RPMI8226 (cell line): ENCODE results near the gene SORBS1.

ENCODE experiments used
- DNase-seq: peaks from one replicate; pipeline ENCODE4 v3.0.0-alpha.2; 2015

The SORBS1 gene

DNA sequence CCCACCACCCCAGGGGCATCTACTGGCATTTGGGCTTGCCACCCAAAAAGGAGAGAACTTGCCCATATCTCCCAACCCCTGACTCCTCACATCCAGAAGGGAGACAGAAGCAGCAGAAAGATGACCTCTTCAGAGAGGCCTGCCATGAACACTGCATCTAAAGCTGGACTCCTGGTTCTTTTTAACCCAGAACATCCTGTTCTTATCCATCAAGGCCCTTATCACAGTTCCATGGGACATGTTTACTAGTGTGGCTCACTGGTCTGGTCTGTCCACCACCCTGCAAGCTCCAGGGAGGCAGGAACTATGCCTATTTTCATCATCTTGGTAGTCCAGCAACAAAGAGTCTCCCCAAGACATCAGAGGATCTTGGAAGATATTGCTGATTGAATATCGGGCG is 155.5 kb downstream of the SORBS1 start:
- DNase-seq: no peak

DNA sequence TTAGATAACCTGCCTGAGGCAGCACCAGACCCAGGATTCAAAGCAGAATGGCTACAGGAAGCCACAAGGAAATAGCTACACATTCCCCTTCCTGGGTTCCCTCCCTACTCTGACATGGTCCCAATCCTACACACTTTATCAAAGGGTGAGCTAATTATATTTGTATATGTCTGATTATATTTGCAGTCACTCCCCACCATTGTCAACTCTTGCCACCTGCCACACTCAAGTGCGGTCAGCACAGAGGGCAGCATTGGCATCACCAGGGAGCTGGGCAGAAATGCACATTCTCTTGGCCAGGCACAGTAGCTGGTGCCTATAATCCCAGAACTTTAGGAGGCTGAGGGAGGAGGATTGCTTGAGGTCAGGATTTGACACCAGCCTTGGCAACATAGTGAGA is 156.3 kb downstream of the SORBS1 start:
- DNase-seq: no peak

DNA sequence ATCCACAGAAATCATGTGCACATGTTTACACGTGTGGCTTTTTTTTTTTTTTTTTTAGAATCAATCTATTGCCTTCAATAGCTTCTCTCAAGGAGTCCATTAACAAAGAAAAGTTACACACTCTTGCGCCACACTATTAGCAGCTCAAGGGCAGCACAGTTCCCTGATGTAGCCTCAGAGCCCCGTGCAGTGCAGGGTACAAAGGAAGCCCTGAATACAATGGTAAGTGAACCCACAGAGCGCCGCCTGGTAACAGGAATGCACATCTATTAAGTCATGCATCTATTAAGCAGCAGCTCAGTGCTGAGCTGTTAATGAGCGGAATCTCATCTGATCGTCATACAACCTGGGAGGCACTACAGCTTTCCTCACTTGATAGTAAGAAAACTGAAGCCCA is 156.7 kb downstream of the SORBS1 start:
- DNase-seq: no peak

DNA sequence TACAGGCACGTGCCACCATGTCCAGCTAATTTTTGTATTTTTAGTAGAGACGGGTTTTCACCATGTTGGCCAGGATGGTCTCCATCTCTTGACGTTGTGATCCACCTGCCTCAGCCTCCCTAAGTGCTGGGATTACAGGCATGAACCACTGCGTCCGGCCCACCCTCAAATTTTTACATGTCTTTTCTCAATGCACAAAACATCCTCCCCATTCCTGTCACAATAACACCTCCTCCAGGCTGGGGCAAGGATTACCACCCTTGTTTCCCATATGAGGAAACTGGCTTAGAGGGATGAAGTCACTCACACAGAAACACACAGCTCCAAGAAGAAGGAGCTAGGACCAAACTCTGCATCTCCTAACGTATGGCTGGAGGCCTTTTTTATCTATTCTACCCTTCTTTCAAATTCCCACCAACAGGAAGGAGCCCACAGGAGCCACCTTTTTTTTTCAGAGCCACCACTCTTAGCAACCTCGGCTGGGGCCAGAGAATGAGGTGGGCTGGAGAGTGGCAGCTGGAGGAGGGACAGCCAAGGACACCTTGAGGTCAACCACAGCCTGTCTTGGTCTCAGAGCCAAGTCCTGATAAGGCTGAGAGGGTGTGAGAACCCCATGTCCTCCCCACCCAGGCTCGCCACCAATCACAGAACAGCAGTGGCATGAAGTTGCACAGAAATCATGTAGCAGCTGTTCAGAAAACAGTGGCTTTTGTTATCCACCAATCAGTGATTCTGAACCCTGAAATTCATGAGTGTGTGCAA is 157.3 kb downstream of the SORBS1 start:
- DNase-seq: no peak

DNA sequence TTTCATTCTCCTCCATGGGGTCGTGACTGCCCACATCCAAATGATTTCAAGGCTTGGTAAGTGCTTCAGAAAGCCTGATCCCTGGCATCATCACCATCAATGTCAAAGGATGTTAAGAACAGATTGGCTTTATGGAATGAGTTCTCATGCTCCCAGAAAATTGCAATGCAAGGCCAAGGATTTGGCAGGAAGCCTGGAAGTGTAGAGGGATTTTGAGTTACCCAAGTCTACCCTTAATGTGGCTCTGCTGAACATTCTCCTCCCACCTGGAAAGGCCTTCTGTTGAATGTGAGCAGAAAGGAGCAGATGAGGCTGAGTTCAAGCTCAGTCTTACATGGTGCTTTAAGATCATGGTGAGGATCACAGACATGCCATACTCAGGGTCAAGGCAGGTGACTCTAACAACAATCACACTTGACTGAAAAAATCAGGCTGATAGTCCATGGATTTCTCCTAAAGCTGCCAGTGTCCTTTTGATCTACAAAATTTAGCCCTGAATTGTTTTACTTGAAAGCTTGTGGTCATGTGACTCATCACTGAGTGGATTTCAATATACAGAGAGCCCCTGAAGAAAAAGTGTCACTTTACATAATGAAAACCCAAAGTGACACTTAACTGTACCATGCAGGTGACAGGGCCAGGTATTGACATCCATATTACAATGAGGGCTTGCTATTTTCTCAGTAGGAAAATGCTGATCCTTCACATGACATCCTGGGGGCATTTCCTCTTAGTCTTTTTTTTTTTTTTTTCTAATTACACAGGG is 159.3 kb downstream of the SORBS1 start:
- no peak for DNase-seq

DNA sequence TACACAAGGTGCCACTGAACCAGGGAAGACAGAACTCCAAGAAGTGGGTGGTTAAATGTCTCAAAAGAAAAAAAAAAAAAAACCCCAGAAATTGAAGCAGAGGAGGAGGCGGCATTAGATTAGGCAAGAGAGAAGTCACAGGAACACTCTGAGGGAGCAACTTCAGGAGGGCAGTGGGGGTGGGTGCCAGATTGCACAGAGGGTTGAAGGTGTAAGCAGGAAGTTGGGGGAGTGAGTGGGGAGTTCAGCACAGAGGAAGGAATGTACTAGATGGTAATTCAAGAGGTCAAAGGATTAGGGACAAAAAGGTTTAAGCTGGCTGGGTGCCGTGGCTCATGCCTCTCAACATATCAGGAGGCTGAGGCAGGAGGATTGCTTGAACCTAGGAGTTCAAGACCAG is 160.4 kb downstream of the SORBS1 start:
- no peak for DNase-seq

DNA sequence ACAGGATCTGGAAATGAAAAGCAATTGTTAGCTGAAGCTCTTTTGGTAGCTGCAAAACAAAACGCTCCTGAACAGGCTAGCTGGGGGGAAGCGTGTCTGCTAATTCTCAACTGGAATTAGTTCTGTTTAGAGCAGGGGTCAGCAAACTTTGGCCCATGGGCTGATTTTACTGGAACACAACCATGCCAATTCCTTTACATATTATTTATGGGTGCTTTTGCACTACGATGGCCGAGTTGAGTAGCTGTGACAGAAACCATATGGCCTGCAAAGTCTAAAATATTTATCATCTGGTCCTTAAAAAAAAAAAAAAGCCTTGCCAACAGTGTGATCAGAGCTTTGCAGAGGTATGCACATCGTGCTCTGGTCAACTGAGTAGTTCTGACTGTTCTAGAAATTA is 162.0 kb downstream of the SORBS1 start:
- no peak for DNase-seq

DNA sequence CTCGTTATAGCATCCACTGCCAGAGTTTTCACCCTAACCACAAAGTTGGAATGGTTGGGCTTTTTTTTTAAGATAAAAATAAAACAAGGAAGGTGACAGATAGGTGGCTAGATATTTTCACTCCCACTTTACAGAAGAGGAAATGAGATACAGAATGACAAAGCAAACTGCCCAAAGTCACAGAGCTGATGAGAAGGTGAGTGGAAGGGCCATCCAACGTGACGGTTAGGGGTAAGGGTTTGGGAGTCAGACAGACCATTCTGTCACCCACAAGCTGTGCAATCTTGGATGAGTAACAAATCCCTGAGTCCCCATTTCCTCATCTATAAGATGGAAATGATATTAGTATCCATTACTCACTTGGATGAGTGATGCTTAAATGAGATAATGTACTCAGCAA is 163.4 kb downstream of the SORBS1 start:
- DNase-seq: no peak

DNA sequence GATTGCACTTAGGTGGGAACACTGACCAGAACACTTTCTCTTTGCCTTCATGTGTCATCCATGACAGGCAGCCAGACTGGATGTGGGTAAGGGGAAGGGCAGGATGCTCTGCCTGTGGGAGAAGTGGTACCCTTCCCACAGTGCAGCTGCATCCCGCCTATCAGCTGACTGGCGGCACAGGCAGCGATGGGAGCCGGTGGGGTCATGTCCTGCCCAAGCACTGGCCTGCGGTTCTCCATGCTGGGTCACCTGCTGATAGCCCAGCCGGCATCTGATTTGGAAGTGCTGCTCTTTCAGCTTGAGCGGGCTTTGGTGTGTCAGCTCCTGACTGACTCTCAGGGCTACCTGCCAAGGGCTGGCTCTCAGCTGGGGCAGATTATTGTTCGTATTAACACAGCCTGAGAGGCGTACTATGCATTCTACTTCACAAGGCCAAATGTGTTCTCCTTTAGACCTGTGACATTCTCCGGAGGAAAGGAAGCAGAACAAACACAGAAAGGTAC is 165.2 kb downstream of the SORBS1 start:
- no peak for DNase-seq

DNA sequence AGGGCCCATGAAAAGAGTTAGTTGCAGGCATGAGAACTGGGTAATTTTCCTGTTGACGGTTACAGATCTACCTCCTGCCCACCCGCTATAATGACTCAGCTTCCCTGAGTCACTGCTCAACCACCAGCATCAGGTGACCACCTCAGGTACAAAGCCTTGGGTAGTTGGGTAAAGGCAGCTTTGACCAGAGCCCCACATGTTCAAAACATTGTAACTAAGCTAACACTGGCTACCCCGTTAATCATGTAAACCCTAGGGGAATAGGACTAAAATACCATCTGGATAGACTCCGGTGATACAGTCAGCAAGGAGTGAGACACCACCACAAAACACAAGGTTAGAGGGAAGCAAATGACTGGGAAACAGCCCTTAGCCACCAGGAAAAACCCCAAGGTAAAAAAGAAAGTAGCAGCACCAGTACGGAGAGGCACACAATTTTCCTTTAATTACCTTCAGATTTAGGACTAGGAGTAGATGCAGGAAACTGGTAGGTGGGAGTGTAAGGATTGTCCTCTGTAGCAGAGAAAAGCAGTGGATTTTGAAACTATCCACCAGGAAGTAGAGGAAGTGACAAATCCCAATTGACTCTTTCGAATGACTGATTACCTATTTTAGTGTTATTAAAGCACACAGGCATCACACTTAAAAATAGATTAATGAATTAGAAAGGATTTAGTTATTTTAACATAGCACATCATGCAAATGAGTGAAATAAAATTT is 166.8 kb downstream of the SORBS1 start:
- DNase-seq: no peak

DNA sequence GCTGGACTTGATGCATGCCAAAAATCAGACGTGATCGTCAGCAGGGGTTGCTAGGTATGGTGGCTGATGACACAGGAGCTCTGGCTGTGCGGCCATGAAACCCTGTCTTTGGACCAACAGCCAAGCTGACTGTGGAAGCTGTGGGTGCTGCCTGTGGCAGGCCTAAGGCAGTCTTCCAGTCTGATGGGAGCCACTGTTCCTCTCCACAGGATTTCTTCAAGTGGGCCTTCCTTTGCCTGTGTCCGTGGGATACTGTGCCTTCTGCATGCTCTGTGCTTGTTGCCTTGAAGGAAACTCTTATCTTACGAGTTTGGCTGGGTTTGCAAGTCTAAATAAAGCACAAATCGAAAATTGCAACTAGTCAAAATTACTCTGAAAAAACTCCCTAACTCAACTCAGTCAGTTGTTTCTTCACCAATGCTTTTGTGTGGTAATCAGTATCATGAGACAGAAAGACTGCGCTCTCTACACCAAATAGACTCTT is 168.4 kb downstream of the SORBS1 start:
- peak; percentile 29 for DNase-seq

DNA sequence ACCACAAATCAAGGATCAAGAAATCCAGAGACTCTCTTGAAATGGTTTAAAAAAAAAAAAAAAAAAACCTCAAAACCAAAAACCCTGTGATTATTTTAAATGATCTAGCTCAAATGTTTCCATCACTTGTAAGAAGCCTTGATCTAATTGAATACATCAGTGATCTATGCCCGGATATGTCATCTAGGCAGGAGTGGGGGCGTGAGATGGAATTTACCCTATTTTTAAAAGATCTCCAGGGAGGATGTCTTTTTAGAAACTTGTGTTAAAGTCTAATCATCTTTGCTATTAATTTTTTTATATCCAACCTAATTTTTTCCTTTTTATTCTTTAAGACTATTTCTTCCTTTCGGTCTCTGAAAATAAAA is 169.0 kb downstream of the SORBS1 start:
- DNase-seq: no peak

DNA sequence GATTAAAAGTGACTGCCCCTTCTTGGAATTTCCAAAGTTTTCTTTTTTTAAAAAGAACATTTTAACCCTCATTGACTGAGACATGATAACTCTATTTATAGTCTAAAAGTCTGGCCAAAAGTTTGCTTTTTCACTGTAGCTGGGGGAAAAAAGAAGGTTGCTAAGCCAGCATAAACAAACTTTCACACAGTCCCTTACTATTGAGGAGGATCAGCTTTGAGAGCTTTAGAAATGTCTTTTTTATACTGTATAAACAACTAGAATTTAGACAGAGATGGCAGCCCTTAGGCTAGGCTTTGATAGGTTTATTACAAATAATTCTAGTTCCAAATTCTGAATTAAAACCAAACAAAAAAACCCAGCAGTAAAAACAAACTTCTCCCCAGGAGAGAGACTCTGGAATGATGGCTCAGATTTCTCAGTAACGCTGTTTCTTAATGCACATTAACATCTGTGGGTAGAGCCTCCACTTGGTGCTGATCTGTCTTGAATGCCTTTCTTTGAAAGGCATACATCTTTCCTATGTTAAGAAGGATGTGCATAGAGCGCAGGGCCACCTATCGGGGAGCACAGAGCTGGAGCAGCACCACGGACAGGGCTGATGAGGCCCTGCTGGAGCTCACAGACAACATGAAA is 169.5 kb downstream of the SORBS1 start:
- peak; percentile 12 for DNase-seq

DNA sequence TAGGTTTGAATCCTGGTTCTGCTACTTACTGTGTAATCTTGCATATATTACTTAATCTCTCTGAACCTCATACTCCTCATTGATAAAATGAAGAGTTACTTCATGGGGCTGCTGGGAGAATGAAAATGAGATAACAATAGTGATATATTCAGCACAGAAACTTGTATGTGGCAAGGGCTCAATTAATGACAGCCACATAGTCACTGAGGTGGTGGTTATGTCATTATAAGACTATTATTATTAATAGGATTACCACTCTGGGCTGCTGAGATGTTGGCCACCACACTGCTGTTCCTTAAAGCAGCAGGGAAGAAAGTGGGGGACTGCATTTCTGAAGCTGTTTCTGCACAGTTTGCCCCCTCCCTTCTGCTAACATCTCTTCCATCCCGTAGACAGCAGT is 170.0 kb downstream of the SORBS1 start:
- DNase-seq: no peak

DNA sequence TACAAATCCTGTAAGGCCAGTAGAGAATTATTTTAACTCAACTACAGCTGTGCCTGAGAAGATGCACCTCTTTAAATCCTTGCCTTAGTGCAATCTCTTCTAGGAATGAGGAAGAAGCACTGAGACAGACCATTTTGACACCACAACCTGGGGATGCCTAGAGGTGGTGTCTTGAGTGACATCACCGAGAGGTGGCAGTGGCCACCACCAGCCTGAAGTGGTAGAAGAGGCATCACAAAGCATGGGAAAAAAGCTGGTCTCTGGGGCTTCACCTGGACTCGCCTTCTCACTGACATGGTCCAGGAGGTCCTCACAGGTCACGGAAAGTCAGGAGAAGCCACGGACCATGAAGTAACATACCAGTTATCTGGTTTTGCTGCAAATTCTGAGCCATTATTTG is 171.2 kb downstream of the SORBS1 start:
- DNase-seq: peak; percentile 40

DNA sequence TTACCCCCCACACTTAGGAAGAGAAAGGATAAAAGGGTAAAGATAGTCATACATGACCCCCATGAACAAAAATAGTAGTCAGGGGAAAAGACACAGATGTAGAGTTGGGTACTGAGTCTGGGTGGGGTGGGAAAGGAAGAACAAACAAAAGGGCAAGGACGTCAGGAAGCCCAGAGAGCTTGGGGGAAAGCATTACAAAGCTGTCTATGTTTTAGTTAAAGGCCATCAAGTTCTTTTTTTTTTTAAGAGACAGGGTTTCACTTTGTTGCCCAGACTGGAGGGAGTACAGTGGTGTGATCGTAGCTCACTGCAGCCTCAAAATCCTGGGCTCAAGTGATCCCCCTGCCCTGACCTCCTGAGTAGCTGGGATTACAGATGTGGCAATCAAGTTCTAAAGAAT is 172.0 kb downstream of the SORBS1 start:
- DNase-seq: no peak

DNA sequence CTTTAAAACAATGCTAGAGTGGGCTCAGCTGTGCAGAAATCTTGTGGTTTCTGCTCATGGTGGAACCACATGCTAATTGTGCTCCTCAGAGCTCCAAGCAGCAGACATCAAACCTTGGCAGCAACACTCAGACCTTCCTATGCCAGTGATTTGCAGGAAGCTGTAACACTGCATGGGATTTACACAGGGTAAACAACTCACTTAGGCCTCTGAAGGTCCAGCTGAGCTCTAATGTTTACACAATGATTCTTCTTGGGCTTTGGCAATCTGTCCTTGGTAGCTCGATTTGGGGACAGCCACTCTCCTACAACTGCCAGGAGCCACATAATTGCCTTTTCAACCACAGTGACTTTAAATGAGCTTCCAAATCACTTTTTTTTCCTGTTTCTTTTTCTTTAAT is 172.6 kb downstream of the SORBS1 start:
- no peak for DNase-seq

DNA sequence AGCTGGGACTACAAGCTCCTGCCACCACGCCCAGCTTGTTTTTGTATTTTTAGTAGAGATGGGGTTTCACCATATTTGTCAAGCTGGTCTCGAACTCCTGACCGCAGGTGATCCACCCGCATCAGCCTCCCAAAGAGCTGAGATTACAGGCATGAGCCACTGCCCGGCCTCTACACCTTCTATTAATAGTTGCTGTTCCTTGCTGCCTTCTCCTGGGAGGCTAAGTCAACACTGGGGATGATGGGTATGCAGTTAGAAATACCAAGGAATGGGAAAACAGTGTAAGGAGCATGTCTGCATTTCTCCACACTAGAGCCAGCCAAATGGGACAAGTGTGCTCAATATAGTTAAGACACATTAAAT is 173.1 kb downstream of the SORBS1 start:
- DNase-seq: no peak

DNA sequence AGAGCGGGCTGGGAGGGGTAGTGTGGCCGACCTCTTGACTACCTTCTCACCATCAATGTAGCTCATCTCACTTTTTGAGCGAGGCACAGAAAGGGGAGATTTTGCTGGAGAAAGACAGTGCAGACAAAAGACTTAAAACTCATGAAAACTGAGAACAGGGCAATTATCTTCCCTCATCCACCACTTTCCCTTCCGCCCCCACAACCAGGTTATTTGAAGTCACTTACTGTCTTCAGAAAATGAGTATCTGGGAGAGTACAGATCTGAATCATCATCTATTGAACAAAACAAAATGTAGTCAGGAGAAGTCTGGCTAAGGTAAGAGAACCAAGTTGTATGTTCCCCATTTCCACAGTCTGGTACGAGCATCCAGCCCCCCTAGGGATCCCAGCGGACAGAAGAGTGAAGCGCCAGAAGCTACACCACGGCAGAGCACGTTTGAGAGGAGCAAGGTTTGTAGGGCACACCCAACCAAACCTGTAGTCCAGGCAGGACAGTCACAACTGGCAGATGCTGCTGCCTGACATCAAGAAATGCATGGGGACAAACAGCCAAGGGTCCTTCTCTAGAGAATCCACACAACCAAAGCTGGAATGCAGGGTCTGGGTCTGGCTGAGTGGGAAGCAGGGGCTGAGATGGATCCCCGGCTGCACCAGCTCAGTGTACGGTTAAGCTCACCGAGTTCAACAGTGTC is 177.0 kb downstream of the SORBS1 start:
- no peak for DNase-seq

DNA sequence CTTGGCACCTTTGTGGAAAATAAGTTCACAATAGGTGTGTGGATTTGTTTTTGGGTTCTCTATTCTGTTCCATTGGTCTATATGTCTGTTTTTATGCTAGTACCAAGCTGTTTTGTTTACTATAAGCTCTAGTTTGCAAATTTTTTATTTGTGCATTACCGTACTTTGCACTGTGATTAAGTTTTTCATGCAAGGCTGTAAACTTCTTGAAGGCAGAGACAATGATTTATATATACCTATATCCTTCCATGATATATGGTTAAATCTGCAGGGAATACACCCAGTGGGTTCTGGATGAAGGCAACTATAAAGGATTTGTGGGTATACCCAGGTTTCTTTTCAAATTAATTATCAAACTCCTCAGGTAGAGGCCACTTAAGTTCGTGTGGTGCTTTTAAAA is 178.6 kb downstream of the SORBS1 start:
- no peak for DNase-seq

DNA sequence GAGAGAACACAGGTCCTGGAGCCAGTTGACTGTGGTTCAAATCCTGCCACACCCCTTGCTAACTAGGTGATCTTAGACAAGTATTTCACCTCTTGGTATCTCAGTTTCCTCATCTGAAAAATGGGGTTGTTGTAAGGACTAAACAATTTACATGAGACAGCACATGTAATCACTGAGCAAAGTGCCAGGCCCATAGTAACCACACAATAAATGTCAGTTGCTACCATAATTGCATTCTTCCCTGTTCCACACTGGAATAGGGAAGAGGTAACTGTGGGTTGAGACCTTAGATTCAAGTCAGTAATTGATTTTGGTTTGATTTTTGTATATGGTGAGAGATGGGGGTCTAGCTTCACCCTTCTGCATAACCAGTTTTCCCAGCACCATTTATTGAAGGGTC is 179.0 kb downstream of the SORBS1 start:
- DNase-seq: no peak

DNA sequence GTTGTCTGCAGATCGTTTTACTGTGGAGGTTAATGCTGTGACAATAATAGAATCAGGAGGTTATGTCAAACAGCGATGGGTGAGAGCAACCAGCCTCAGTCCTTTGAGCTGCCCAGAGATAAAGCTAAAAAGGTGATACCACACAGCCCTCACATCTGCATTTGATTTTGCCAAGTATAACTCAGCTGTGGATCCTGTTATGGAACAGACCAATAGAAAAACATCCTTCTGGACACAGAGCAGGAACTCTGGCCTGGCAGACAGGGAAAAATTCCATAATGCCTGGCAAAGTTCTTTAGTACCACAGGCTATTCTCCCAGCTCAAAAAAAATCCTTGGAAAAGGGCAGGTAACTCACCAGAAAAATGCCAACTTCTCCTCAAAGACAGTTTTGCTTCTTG is 183.2 kb downstream of the SORBS1 start:
- no peak for DNase-seq

DNA sequence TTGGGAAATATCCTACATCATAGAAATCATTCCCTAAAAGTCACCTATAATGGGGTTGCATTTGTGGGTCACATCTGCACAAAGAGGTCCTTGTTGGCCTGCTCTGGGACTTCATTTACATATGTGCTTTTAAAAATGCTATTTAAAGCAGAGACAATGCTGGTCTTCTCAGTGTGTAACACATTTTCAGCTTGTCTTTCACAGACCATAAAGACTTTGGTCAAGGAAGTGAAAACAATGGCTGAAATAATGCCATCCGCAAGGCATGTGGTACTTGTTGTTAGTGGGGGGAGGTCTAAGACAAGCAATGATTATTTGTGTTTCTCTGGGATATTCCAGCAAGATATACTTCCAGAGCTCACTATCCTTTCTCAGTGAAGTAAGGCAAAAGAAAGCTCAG is 185.8 kb downstream of the SORBS1 start:
- no peak for DNase-seq
